HUES48 (cell line): Measurements from ENCODE around the gene GMEB2.
"Not testable (repeated sequence)": the region's sequence is repeated elsewhere in the genome, so short reads cannot be mapped to it uniquely, and the experiment has no call there.

Experiments used
- H3K27ac ChIP-seq: one replicate; pipeline ENCODE4 v1.7.0; 2013; ENCODE audit warnings: low read depth, low read length, inconsistent platforms
- H3K27me3 ChIP-seq: 2 replicates; pipeline ENCODE4 v1.6.1; 2013; ENCODE audit warnings: mild to moderate bottlenecking, low read length; ENCODE audit not compliant: control insufficient read depth, insufficient read depth
- H3K36me3 ChIP-seq: 2 replicates; pipeline ENCODE4 v1.6.1; 2013; ENCODE audit warnings: low read length; ENCODE audit not compliant: control insufficient read depth, insufficient read depth
- H3K4me1 ChIP-seq: 2 replicates; pipeline ENCODE4 v1.6.1; 2013; ENCODE audit warnings: mild to moderate bottlenecking, low read length; ENCODE audit not compliant: control insufficient read depth, insufficient read depth
- H3K4me3 ChIP-seq: 2 replicates; pipeline ENCODE4 v1.5.1; 2013; ENCODE audit warnings: mild to moderate bottlenecking, low read depth, low read length
- H3K9ac ChIP-seq: 2 replicates; pipeline ENCODE4 v1.6.1; 2013; ENCODE audit warnings: mild to moderate bottlenecking, low read depth, low read length, moderate library complexity
- H3K9me3 ChIP-seq: 2 replicates; pipeline ENCODE4 v1.6.1; 2013; ENCODE audit warnings: low read length; ENCODE audit not compliant: control insufficient read depth, insufficient read depth

Gene GMEB2

DNA sequence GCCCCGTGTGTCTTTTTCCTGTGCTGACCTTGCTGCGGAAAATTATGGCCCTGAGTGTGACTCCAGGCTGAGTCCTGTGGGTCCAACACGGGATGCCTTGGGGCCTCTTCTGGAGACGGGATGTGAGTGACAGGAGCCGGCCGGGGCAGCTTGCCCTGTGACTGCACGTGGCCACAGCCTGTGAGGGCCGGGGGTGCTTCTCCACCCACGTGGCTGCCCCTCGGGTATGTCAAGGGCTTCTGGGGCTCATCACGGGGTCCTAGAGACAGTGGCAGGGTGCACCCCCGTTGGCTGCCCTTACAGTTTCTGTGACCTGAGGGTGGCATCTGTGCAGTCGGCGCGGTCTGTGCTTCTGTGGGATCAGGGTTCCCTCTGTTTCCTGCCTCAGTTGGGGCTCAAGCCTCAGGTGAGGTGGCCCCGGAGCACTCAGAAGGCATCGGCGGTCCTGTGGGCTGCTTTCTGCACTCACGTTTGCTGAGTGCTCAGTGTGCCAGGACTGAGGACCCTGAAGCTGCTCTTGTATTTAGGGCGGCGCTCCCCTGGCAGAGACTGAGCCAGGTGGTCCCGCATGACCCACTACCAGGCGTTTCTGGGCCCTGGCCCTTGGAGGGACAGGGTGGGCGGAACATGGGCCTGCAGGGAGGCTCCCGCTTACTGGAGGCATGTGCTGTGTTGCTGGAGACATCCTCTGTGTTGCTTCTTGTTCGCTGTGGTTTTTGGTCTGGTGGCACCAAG lies 36.6 kb upstream of the GMEB2 start:
- Histone ChIP-seq H3K36me3 (peaks cover 72% of the 10 kb centered on the region), H3K9me3 (no peaks in the 10 kb centered on the region), H3K4me1 (peaks cover 5% of the 10 kb centered on the region), H3K9ac (no peak overlapping the region), H3K4me3 (no peak overlapping the region), H3K27ac (no peak overlapping the region), H3K27me3 (no peaks in the 10 kb centered on the region)

DNA sequence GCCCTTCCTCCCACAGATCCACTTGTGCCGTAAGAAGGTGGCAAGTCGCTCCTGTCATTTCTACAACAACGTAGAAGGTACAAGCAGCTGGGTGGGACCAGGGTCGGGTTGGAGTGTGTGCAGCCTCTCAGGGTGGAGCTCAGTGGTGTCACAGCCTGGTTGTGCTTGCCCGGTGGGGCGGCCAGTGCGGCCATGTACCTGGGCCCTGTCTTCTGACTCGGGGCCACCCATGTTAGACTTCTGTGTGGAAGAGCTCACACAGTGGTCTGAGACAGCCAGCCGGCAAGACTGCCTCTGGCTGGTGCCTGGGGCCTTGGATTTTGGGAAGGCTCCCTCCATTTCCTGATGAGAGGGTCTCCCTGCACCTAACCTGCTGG lies 35.9 kb upstream of the GMEB2 start:
- no peak overlapping the region for H3K9ac ChIP-seq
- no peaks in the 10 kb centered on the region for H3K27me3 ChIP-seq
- no peak overlapping the region for H3K4me3 ChIP-seq
- no peak overlapping the region for H3K27ac ChIP-seq
- H3K4me1 ChIP-seq = peaks cover 5% of the 10 kb centered on the region
- H3K9me3 ChIP-seq = no peaks in the 10 kb centered on the region
- H3K36me3 ChIP-seq = peaks cover 65% of the 10 kb centered on the region

- Histone ChIP-seq H3K9ac (no peak overlapping the region), H3K4me3 (no peak overlapping the region), H3K4me1 (peaks cover 5% of the 10 kb centered on the region), H3K27me3 (no peaks in the 10 kb centered on the region), H3K36me3 (peaks cover 59% of the 10 kb centered on the region), H3K9me3 (no peaks in the 10 kb centered on the region), H3K27ac (no peak overlapping the region)
These were observed 35.3 kb upstream of the GMEB2 start for GRCh38 chr20:63661959-63662812.

GRCh38 chr20:63661108-63661507 lies 34.2 kb upstream of the GMEB2 start:
- H3K9me3 ChIP-seq = no peaks in the 10 kb centered on the region
- H3K4me3 ChIP-seq = no peak overlapping the region
- H3K27ac ChIP-seq = no peak overlapping the region
- peaks cover 52% of the 10 kb centered on the region for H3K36me3 ChIP-seq
- no peaks in the 10 kb centered on the region for H3K27me3 ChIP-seq
- H3K4me1 ChIP-seq = peaks cover 5% of the 10 kb centered on the region
- H3K9ac ChIP-seq = no peak overlapping the region

DNA sequence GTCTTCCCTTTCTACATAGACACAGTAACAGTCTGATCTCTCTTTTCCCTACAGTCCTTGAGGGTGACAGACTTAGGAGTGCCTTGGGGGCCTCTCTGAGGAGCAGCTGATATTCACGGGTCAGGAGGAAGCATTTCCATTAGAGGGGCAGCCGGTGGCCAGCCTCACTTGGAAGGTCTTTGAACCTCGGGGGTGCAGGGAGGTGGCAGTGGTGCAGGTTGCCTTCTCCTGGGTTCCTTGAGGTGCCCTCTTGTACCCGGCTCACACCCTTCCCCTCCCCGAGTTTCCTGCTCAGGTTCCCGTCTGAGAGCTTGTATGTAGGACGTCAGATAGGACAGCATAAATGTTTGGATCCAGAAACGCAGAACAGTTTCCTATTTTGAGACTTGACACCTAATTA lies 33.7 kb upstream of the GMEB2 start:
- H3K27ac ChIP-seq = no peak overlapping the region
- H3K27me3 ChIP-seq = no peaks in the 10 kb centered on the region
- no peak overlapping the region for H3K9ac ChIP-seq
- no peaks in the 10 kb centered on the region for H3K9me3 ChIP-seq
- H3K4me1 ChIP-seq = peaks cover 5% of the 10 kb centered on the region
- peaks cover 47% of the 10 kb centered on the region for H3K36me3 ChIP-seq
- no peak overlapping the region for H3K4me3 ChIP-seq

GRCh38 chr20:63660174-63660573 lies 33.3 kb upstream of the GMEB2 start:
- H3K4me3 ChIP-seq, H3K9ac ChIP-seq, H3K27ac ChIP-seq, H3K9me3 ChIP-seq, H3K27me3 ChIP-seq, H3K4me1 ChIP-seq: not testable (repeated sequence)
- peaks cover 46% of the 10 kb centered on the region for H3K36me3 ChIP-seq

GRCh38 chr20:63659370-63659769 lies 32.5 kb upstream of the GMEB2 start:
- H3K27ac ChIP-seq = no peak overlapping the region
- H3K9me3 ChIP-seq = no peaks in the 10 kb centered on the region

GRCh38 chr20:63658749-63659187 lies 31.9 kb upstream of the GMEB2 start:
- peak overlapping the region; percentile 7 for H3K27ac ChIP-seq
- peak overlapping the region; percentile 95 for H3K4me3 ChIP-seq
- peaks cover 41% of the 10 kb centered on the region for H3K36me3 ChIP-seq
- no peaks in the 10 kb centered on the region for H3K9me3 ChIP-seq
- peaks cover 13% of the 10 kb centered on the region for H3K4me1 ChIP-seq
- peak overlapping the region; percentile 71; the same call in 1 of the 2 replicates for H3K9ac ChIP-seq
- H3K27me3 ChIP-seq = no peaks in the 10 kb centered on the region

More at GRCh38 chr20:63659370-63659769, 32.5 kb upstream of the GMEB2 start:
- Histone ChIP-seq H3K9ac (no peak overlapping the region), H3K4me3 (peak overlapping the region; percentile 95), H3K4me1 (peaks cover 9% of the 10 kb centered on the region), H3K36me3 (peaks cover 46% of the 10 kb centered on the region), H3K27me3 (no peaks in the 10 kb centered on the region)

DNA sequence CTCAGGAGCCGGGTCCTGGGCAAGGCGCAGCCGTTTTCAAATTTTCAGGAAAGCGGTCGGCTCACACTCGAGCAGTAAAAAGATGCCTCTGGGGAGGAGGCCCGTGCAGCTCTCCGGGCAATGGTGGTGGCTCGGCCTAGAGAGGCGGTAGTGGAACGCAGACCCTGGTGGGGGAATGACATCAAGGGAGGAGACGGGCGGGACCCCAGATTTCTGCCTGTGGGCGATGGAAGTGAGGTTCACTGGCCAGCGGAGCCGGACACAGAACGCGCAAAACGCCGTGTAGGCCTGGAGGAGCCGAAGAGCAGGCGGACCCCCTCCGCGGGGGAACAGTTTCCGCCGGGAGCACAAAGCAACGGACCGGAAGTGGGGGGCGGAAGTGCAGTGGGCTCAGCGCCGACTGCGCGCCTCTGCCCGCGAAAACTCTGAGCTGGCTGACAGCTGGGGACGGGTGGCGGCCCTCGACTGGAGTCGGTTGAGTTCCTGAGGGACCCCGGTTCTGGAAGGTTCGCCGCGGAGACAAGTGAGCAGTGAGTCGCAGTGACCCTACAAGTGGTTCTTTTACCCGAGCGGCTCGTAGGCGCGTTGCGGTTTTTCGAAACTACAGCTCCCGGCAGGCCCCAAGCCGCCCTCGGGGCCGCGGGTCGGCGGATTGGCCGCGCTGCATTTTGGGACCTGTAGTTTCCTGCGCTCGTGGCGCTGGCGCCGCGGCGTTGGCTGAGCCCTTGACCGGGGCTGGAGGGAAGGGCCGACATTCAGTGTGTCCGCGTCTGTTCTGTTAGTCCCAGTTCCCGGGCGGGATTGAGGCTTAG lies 31.2 kb upstream of the GMEB2 start, which contains the start of gene RTEL1:
TSS of gene RTEL1 (plus strand) at position 376 of the 812 bp plus-strand sequence. CDS start 1,091 bp downstream, outside the sequence.
- peak within 1 kb of the TSS; percentile 70 for H3K27ac ChIP-seq
- no peaks in the 10 kb centered on the region for H3K9me3 ChIP-seq
- H3K9ac ChIP-seq = peak within 1 kb of the TSS; percentile 71
- H3K4me3 ChIP-seq = peak within 1 kb of the TSS; percentile 95
- peaks cover 35% of the 10 kb centered on the region for H3K36me3 ChIP-seq
- peaks cover 13% of the 10 kb centered on the region for H3K4me1 ChIP-seq
- no peaks in the 10 kb centered on the region for H3K27me3 ChIP-seq

DNA sequence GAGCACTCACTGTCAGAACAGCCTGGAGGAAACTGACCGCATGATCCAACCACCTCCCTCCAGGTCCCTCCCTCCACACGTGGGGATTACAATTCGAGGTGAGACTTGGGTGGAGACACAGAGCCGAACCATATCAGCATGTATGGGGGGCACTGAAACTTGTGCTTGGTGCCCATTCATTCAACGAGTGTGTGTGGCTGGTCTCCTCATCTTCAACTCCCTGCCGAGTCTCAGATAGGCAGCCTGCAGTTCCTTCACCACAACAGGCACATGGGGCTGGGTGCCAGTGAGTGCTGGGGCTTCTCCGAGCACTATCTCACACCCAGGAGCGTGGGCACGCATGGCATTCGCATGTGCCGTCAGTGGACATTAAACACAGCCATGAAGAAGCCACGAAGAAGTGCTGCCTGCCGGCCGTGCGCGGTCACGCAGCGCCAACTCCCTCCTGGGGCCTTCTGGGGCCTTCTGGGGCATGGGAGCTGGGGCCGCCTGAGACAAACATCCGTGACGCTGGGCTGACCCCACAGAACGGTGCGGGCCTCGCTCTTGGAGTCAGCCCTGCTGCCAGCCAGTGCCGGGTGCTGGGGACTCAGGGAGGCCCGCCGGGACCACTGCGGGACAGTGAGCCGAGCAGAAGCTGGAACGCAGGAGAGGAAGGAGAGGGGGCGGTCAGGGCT lies 30.5 kb upstream of the GMEB2 start:
- peak overlapping the region; percentile 95; the same call in 1 of the 2 replicates for H3K4me3 ChIP-seq
- peaks cover 28% of the 10 kb centered on the region for H3K36me3 ChIP-seq
- H3K27me3 ChIP-seq = no peaks in the 10 kb centered on the region
- H3K27ac ChIP-seq = peak overlapping the region; percentile 70
- peaks cover 13% of the 10 kb centered on the region for H3K4me1 ChIP-seq
- peak overlapping the region; percentile 71 for H3K9ac ChIP-seq
- no peaks in the 10 kb centered on the region for H3K9me3 ChIP-seq
